K562 (cell line): ENCODE data around the gene NUCKS1. TPM values are rescaled to one million over a fixed set of nuclear protein-coding genes. Genes with fewer than 3 reads are reported as not detected.

Experiments
- FOXK2 ChIP-seq, 2 experiments: fragments of 450-650 bp; IDR thresholded peaks in 1 of 2; conservative IDR thresholded peaks in 1 of 2; 2 replicates each; pipeline ENCODE4 v1.6.1; 2016; ENCODE audit warnings: low read depth in 2 of 2, mild to moderate bottlenecking in 1 of 2
- GMEB1 ChIP-seq: fragments of 250-450 bp; sonication (Bioruptor Pico); IDR thresholded peaks from 2 replicates; pipeline ENCODE4 v1.4.0; 2020; ENCODE audit warnings: mild to moderate bottlenecking
- JUNB ChIP-seq: fragments of 450-650 bp; formaldehyde crosslinking; conservative IDR thresholded peaks from 2 replicates; pipeline ENCODE4 v1.4.0; 2020; ENCODE audit warnings: mild to moderate bottlenecking
- KAT2B ChIP-seq: IDR thresholded peaks from one replicate; pipeline ENCODE4 v1.6.1; 2012; ENCODE audit warnings: low read depth, mild to moderate bottlenecking, control low read depth, inconsistent platforms, low read length, moderate library complexity
- NFATC3 ChIP-seq: fragments of 450-650 bp; IDR thresholded peaks from 2 replicates; pipeline ENCODE4 v1.6.1; 2017; ENCODE audit warnings: mild to moderate bottlenecking
- RBM17 ChIP-seq: fragments of 200-400 bp; formaldehyde crosslinking; IDR thresholded peaks from 2 replicates; pipeline ENCODE4 v1.6.1; 2017; ENCODE audit warnings: low read depth, mild to moderate bottlenecking, low read length, borderline replicate concordance
- TEAD2 ChIP-seq: fragments of 450-650 bp; IDR thresholded peaks from 2 replicates; pipeline ENCODE4 v1.6.1; 2016; ENCODE audit warnings: missing genetic modification characterization, control low read depth, missing compliant biosample characterization
- ZNF146 ChIP-seq: IDR thresholded peaks from one replicate; pipeline ENCODE4 v1.6.1; 2018; ENCODE audit warnings: missing compliant biosample characterization; ENCODE audit not compliant: unreplicated experiment
- ZNF780A ChIP-seq: fragments of 250-450 bp; sonication (Bioruptor Pico); IDR thresholded peaks from 2 replicates; pipeline ENCODE4 v1.5.0; 2021; ENCODE audit warnings: mild to moderate bottlenecking
- polyA plus RNA-seq, 8 experiments: library from polyadenylated mRNA; depleted of rRNA in 4 of 8; stranded (reverse) in 5 of 8; unstranded in 3 of 8; fragments of >200 nt; fragmentation: Nextera tagmentation in 2 of 8; fragmentation: Illumina TruSeq in 1 of 8; extraction: Ambion mirVana in 2 of 8; extraction: Trizol in 1 of 8; gene quantifications; 2 replicates each; pipeline versions ENCODE4 v1.2.1 to v1.2.3, GENCODE V29; 2011 to 2014; ENCODE audit warnings: inconsistent platforms in 1 of 8, missing spikeins in 1 of 8
- total RNA-seq, 7 experiments: library from RNA; depleted of rRNA in 6 of 7; stranded (reverse); fragments of >200 nt in 6 of 7; fragmentation: Illumina TruSeq in 2 of 7; extraction: Trizol in 2 of 7; gene quantifications; 2 replicates each; pipeline versions ENCODE4 v1.2.1 to v1.2.3, GENCODE V29; 2011 to 2021; ENCODE audit warnings: low replicate concordance in 1 of 7
- TF ChIP-seq, protein P1 (sequence below): fragments of 450-650 bp; formaldehyde crosslinking; IDR thresholded peaks from 2 replicates; pipeline ENCODE4 v1.4.0; 2020; ENCODE audit warnings: mild to moderate bottlenecking, moderate library complexity
- TF ChIP-seq, protein P2 (sequence below): fragments of 450-650 bp; IDR thresholded peaks from 2 replicates; pipeline ENCODE4 v1.7.0; 2016; ENCODE audit warnings: borderline replicate concordance
- TF ChIP-seq, protein P3 (sequence below): sonication (generic); formaldehyde crosslinking; IDR thresholded peaks from 2 replicates; pipeline ENCODE4 v1.8.0; 2022; ENCODE audit warnings: mild to moderate bottlenecking, missing genetic modification reagents

Gene NUCKS1
- total and polyA plus RNA-seq, 9 of the 15 experiments (the other 6 are each of a cell fraction or from before 2014, with no cell fraction given): 66.7 to 244 (median 149) TPM

DNA sequence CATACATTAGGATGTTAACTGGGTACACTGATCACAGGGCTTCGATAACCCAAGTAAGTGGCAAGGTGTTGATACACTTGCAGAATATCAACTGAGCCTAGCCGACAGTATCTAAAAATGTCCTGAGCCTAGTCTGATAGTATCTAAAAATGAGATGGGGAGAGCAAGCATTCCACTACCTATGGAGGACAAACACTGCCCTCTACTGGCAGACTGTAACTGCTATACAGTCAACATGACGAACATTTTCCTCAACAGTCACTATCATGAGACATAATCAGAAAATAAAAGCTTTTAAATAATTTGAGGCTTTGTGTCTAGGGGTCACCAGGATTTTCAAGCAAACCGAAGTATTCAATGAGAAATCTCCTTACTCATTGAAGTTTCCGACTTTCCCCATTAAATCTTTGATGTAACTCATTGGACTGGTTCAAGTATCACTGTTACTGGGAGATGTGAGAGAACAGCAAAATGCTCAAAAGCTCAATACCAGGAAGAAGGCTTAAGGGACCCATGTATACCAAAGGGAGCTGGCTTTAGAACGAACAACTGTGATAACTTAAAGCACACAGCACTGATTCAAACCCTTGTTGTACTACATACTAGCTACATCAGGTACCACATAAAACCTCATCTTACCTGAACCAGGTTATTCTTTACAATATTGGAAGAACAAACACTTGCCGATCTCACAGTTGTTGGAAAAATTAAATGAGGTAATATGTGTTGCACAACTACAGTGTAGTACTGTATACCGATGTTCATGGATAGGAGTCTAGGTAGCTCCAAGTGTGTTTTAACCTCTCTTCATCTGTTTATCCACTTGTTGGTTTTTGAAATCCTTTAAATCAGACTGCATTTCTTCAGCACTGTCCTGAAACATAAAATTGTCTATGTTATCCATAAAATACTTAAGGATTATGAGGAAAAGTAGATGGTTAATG lies 38.6 kb downstream of the NUCKS1 start (continued):
- no peak for TF ChIP-seq GMEB1
- no peak for TF ChIP-seq KAT2B
- TF ChIP-seq, protein P1, sequence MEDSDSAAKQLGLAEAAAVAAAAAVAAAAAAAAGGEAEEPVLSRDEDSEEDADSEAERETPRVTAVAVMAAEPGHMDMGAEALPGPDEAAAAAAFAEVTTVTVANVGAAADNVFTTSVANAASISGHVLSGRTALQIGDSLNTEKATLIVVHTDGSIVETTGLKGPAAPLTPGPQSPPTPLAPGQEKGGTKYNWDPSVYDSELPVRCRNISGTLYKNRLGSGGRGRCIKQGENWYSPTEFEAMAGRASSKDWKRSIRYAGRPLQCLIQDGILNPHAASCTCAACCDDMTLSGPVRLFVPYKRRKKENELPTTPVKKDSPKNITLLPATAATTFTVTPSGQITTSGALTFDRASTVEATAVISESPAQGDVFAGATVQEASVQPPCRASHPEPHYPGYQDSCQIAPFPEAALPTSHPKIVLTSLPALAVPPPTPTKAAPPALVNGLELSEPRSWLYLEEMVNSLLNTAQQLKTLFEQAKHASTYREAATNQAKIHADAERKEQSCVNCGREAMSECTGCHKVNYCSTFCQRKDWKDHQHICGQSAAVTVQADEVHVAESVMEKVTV (CRISPR knock-in tag): peak; percentile 99
- no peak for TF ChIP-seq JUNB (CRISPR knock-in tag)
- peak; percentile 78; the same call in 1 of the 2 replicates for TF ChIP-seq TEAD2
- TF ChIP-seq FOXK2 (conservative IDR thresholded peaks at IDR 0.05 in 1 of 2, IDR thresholded peaks at IDR 0.05 in 1 of 2; ENCODE audit: low read depth in 2 of 2): peak; percentile 69 to 75
- TF ChIP-seq, protein P2, sequence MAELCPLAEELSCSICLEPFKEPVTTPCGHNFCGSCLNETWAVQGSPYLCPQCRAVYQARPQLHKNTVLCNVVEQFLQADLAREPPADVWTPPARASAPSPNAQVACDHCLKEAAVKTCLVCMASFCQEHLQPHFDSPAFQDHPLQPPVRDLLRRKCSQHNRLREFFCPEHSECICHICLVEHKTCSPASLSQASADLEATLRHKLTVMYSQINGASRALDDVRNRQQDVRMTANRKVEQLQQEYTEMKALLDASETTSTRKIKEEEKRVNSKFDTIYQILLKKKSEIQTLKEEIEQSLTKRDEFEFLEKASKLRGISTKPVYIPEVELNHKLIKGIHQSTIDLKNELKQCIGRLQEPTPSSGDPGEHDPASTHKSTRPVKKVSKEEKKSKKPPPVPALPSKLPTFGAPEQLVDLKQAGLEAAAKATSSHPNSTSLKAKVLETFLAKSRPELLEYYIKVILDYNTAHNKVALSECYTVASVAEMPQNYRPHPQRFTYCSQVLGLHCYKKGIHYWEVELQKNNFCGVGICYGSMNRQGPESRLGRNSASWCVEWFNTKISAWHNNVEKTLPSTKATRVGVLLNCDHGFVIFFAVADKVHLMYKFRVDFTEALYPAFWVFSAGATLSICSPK: no peak
- TF ChIP-seq, protein P3, sequence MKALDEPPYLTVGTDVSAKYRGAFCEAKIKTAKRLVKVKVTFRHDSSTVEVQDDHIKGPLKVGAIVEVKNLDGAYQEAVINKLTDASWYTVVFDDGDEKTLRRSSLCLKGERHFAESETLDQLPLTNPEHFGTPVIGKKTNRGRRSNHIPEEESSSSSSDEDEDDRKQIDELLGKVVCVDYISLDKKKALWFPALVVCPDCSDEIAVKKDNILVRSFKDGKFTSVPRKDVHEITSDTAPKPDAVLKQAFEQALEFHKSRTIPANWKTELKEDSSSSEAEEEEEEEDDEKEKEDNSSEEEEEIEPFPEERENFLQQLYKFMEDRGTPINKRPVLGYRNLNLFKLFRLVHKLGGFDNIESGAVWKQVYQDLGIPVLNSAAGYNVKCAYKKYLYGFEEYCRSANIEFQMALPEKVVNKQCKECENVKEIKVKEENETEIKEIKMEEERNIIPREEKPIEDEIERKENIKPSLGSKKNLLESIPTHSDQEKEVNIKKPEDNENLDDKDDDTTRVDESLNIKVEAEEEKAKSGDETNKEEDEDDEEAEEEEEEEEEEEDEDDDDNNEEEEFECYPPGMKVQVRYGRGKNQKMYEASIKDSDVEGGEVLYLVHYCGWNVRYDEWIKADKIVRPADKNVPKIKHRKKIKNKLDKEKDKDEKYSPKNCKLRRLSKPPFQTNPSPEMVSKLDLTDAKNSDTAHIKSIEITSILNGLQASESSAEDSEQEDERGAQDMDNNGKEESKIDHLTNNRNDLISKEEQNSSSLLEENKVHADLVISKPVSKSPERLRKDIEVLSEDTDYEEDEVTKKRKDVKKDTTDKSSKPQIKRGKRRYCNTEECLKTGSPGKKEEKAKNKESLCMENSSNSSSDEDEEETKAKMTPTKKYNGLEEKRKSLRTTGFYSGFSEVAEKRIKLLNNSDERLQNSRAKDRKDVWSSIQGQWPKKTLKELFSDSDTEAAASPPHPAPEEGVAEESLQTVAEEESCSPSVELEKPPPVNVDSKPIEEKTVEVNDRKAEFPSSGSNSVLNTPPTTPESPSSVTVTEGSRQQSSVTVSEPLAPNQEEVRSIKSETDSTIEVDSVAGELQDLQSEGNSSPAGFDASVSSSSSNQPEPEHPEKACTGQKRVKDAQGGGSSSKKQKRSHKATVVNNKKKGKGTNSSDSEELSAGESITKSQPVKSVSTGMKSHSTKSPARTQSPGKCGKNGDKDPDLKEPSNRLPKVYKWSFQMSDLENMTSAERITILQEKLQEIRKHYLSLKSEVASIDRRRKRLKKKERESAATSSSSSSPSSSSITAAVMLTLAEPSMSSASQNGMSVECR: no peak
- no peak for TF ChIP-seq ZNF780A (CRISPR knock-in tag)
- no peak for TF ChIP-seq RBM17
- peak; percentile 69; the same call in 1 of the 2 replicates for TF ChIP-seq NFATC3
- no peak for TF ChIP-seq ZNF146 (CRISPR knock-in tag)
